Fibroblast of pulmonary artery (primary cell): Measurements from ENCODE around the gene FHOD3.

ENCODE experiments used
- DNase-seq: peaks from one replicate; pipeline ENCODE4 v3.0.0-alpha.2; 2010; ENCODE audit warnings: low read depth
- H3K4me3 ChIP-seq: replicated peaks from 2 replicates; pipeline ENCODE4 v1.5.1; 2011; ENCODE audit warnings: low read depth, mild to moderate bottlenecking, control low read depth, low read length, moderate library complexity
- TF ChIP-seq, protein P1 (sequence below): IDR thresholded peaks from 2 replicates; pipeline ENCODE4 v1.5.1; 2011; ENCODE audit warnings: mild to moderate bottlenecking, control low read depth, low read length, inconsistent platforms; ENCODE audit errors: missing control alignments

FHOD3 gene

DNA sequence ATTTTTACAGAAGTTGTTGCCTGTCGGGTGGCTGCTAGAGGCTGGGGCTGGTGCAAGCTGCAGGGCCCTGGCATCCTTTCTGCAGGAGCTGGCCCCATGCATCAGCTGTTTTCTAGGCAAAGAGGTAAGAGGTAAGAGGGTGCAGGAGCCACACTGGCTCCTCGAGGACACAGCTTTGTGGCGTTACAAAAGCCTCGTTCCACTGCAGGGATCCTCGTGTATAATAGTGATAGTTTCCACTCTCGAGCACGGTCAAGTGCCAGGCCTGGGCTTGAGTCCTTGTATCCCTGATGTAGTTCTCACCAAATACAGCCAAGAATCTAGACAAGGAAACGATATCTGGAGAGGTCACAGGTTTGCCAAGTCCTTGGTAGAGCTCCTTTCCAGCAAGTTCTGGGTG is 33.2 kb upstream of the FHOD3 start:
- DNase-seq: no peak
- H3K4me3 ChIP-seq: no peak overlapping the region
- TF ChIP-seq, protein P1, sequence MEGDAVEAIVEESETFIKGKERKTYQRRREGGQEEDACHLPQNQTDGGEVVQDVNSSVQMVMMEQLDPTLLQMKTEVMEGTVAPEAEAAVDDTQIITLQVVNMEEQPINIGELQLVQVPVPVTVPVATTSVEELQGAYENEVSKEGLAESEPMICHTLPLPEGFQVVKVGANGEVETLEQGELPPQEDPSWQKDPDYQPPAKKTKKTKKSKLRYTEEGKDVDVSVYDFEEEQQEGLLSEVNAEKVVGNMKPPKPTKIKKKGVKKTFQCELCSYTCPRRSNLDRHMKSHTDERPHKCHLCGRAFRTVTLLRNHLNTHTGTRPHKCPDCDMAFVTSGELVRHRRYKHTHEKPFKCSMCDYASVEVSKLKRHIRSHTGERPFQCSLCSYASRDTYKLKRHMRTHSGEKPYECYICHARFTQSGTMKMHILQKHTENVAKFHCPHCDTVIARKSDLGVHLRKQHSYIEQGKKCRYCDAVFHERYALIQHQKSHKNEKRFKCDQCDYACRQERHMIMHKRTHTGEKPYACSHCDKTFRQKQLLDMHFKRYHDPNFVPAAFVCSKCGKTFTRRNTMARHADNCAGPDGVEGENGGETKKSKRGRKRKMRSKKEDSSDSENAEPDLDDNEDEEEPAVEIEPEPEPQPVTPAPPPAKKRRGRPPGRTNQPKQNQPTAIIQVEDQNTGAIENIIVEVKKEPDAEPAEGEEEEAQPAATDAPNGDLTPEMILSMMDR: no peak

DNA sequence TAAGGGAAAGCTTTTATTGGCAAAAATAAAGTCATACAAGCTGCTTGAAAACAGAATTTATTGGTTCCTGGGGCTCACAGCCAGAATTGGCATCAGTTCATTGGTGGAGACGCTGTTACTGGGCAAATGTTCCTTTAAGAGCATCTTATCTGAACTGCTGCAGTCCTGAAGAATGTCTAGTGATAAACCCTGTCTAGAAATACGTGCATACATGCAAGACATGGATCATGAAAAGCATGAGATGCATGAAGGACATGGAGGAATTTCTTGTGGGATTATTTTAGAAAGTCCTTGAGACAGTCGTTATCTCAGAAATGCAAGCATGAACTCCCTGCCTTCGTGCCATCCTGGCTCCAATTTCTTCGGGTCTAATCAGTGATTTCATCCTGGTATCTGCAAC is 32.5 kb upstream of the FHOD3 start:
- H3K4me3 ChIP-seq: no peak overlapping the region
- peak; percentile 69 for DNase-seq
- TF ChIP-seq, protein P1: no peak

DNA sequence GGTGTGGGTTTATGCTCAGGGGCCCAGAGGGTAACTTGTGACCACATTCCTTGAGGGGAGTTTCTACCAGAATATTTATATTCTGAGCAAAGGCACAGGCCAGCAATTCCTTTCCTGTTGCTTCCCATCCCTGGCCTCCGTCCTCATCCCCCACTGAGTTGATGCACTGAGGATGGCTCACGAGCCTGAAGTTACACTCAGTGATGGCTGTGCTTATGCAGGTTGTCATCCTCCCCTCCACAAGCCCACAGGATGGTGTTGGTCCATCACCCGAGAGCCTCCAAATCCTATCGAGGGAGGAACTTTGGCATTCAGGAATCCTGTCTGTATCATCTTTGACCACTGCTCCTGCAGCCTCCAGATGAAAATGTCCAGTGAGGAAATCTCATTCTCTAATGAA is 28.4 kb upstream of the FHOD3 start:
- no peak overlapping the region for H3K4me3 ChIP-seq
- TF ChIP-seq, protein P1: no peak
- no peak for DNase-seq

DNA sequence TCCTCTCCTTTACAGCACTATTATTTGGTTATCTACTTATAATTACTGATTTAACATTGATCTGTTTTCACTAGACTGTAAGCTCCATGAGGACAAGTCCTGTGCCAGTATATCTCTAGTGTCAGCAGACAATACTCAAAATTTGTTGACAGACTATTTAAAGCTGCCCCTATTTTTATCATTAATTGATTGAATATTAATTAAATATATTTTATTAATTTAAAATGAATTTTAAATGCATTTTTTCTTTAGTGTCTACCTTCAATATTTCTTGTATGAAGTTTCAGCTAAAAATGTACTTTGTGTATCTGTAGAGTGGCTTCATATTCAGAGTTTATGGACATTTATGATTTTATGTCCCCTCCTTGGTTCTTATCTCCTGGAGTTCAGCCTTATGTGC is 26.4 kb upstream of the FHOD3 start:
- TF ChIP-seq, protein P1: no peak
- no peak for DNase-seq
- H3K4me3 ChIP-seq: no peak overlapping the region

DNA sequence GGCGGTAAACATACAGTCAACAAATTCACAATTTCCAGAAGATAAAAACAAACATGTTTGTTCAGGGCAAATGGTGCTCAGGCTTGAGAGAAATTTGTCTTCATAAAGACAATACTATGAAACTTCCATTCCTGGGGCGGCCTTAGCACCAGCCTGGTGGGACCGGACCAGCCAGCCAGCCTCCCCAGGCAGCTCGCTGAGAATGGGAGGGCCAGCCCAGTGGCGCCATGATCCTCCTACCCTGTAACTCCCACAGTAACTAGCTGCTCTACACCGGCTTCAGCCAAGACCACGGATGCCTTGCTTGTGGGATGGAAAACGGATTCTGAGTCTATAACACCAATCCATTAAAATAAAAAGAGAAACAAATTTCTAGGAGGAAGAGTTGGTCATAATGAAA is 24.2 kb upstream of the FHOD3 start:
- TF ChIP-seq, protein P1: no peak
- H3K4me3 ChIP-seq: no peak overlapping the region
- DNase-seq: no peak

DNA sequence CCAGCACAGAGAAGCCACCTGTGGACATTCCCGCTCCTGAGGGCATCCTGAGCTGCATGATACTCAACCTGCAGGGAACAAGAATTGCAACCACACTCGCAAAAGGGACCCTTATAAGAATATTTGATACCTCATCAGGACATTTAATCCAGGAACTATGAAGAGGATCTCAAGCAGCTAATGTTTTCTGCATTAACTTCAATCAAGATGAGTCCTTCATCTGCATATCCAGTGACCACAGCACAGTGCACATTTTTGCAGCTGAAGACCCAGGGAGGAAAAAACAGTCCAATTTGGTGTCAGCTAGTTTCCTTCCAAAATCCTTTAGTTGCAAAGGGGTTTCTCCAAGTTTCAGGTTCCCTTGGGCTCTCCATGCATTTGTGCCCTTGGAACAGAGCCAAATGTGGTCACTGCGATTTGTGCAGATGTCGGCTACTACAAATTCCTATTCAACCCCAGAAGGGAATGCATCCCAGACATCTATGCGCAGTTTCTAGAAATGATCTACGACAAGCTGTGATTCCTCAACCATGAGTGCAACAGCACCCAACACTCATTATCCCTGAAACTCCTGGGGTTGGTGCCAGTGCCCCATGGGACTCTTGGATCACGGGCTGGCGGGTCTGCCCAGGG is 23.3 kb upstream of the FHOD3 start:
- no peak overlapping the region for H3K4me3 ChIP-seq
- TF ChIP-seq, protein P1: no peak
- no peak for DNase-seq

DNA sequence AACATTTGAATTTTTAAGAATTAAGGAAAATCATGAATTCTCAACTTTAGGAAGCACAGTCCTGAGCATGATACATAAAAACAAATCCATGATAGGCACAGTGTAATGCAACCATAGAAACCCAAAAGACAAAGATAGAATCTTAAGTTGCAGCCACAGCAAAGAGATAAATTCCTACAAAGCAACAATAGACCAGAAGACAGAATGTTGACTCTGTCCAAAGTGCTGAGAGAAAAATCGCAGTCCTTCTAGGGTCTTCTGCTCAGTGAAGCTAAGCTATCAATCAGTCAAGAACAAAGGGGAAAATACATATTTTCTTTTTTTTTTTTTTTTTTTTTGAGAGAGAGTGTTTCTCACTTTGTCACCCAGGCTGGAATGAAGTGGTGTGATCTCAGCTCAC is 22.0 kb upstream of the FHOD3 start:
- TF ChIP-seq, protein P1: no peak
- H3K4me3 ChIP-seq: no peak overlapping the region
- DNase-seq: no peak
